Stimulated activated CD8-positive, alpha-beta memory T cell treated with anti-CD3 and anti-CD28 coated beads, Interleukin-4, amount 100 ng/mL, for 48 hours (primary cell): ENCODE results near the gene EME2.

ENCODE experiments used
- DNase-seq: peaks from one replicate; pipeline ENCODE4 v3.0.0-alpha.2; 2020

The EME2 gene

DNA sequence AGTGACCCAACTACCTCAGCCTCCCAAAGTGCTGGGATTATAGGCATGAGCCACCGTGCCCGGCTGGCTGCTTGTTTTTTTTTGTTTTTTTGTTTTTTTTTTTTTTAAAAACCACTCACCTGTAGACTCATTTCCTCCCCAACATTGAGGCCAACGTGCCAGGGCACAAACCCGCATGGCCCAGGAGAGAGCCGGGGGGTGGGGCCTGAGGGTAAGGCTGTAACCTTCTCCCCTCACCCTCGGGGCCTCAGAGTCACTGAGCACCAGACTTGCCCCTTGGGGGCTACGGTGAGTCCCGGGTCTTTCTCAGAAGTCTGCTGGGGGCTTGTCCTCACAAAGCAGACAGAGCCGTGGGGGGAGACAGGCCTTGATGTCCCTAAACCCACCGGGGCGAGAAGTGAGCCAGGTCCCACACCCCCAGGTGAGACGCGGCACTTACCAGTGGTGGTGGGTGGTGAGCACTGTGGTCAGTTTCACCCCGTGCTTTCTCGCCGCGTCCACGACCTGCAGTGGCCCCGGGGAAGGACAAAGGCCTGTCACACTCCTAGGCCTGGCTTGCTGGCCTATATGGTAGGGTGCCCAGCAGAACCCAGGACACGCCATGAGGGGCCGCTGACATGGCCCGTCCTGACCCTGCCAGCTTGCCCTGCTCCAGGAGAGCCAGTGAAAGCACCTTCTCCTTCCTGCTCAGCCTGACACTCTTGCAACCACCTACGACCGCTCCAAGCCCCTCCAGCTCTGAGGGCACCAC, 49.4 kb downstream of the EME2 start:
- DNase-seq = no peak

DNA sequence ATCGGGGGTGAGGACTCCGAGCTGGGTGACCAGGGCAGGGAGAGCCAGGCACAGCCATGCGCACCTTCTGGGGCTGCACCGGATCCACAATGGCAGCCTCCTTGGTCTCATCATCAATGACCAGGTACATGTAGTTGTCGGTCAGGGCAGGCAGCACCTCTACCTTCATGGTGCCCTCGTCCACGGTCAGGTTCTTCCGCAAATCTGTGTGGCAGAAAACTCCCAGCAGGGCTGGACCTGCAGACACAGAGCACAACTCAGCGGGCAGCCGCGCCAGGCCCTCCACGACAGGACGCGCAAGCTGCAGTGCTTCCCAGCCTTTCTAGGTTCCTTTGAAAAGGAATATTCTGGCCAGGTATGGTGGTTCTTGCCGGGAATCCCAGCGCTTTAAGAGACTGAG, 50.2 kb downstream of the EME2 start:
- DNase-seq = no peak

DNA sequence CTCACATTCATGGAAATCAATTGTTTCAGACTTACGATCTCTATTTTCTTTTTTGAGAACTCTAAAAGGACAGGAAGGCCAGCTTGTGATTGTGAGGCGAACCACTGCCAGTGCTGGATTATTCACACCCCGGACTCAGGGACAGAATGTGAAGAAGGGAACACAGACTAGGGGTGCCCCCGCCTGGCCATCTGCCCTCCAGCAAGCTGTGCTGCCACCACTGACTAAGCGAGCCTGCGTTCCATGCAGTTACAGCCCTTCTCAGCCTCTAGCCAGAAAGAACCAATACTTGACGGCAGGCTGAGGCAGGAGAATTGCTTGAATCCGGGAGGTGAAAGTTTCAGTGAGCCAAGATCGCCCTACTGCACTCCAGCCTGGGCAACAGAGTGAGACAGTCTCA, 51.2 kb downstream of the EME2 start:
- DNase-seq = peak; percentile 41

DNA sequence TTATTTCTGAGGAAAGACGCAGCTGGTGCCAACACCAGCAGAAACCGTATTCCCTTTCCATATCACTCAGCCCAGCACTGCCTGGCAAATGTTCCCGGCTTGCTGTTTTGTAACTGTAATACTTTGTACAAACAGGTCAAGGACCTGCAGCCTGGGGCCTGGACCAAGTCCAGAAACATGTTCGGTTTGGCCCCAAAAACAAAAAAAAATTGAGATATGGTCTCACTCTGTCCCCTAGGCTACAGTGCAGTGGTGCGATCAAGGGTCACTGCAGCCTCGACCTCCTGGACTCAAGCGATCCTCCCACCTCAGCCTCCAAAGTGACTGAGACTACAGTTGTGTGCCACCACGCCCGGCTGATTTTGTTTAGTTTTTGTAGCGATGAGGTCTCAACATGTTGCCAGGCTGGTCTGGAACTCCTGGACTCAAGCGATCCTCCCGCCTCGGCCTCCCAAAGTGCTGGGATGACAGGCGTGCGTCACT, 52.8 kb downstream of the EME2 start:
- DNase-seq = no peak
